GM18526 (cell line): Measurements from ENCODE around the gene NCKAP5.

Experiments used
- POLR2A ChIP-seq: IDR thresholded peaks from 3 replicates; pipeline ENCODE4 v1.6.1; 2011; ENCODE audit not compliant: insufficient read length; ENCODE audit errors: extremely low read depth

Gene NCKAP5

GRCh38 chr2:132876745-132877391 lies 691.4 kb downstream of the NCKAP5 start:
- no peak for TF ChIP-seq POLR2A

GRCh38 chr2:132875193-132875592 lies 693.1 kb downstream of the NCKAP5 start:
- TF ChIP-seq POLR2A, result no peak

GRCh38 chr2:132873738-132874137 lies 694.5 kb downstream of the NCKAP5 start:
- TF ChIP-seq POLR2A, result no peak

GRCh38 chr2:132871831-132872230 lies 696.4 kb downstream of the NCKAP5 start:
- TF ChIP-seq POLR2A, result no peak

- no peak for TF ChIP-seq POLR2A
Observed at GRCh38 chr2:132863961-132864360, 704.3 kb downstream of the NCKAP5 start.

- TF ChIP-seq POLR2A, result no peak
Observed at GRCh38 chr2:132860220-132860619, 708.0 kb downstream of the NCKAP5 start.

- no peak for TF ChIP-seq POLR2A
Observed at GRCh38 chr2:132859590-132859989, 708.7 kb downstream of the NCKAP5 start.

GRCh38 chr2:132857319-132857718 lies 710.9 kb downstream of the NCKAP5 start:
- no peak for TF ChIP-seq POLR2A

- TF ChIP-seq POLR2A, result no peak
Observed at GRCh38 chr2:132850688-132851087, 717.6 kb downstream of the NCKAP5 start.

- no peak for TF ChIP-seq POLR2A
Observed at GRCh38 chr2:132849118-132849517, 719.1 kb downstream of the NCKAP5 start.

- TF ChIP-seq POLR2A, result no peak
Observed at GRCh38 chr2:132845339-132845738, 722.9 kb downstream of the NCKAP5 start.

- no peak for TF ChIP-seq POLR2A
Observed at GRCh38 chr2:132844585-132844984, 723.7 kb downstream of the NCKAP5 start.

GRCh38 chr2:132837769-132838168 lies 730.5 kb downstream of the NCKAP5 start:
- TF ChIP-seq POLR2A, result no peak

GRCh38 chr2:132830321-132830827 lies 737.9 kb downstream of the NCKAP5 start:
- no peak for TF ChIP-seq POLR2A

- no peak for TF ChIP-seq POLR2A
Observed at GRCh38 chr2:132825601-132826000, 742.7 kb downstream of the NCKAP5 start.

- no peak for TF ChIP-seq POLR2A
Observed at GRCh38 chr2:132824716-132825115, 743.5 kb downstream of the NCKAP5 start.

GRCh38 chr2:132816234-132816633 lies 752.0 kb downstream of the NCKAP5 start:
- no peak for TF ChIP-seq POLR2A
